ENCODE measurements around the gene ACCSL. TPM values are rescaled to one million over a fixed set of nuclear protein-coding genes. Genes with fewer than 3 reads are reported as not detected.

The ACCSL gene
- total and polyA plus RNA-seq, 2 donors (not counting 1 experiment from before 2014, with no cell fraction given), result not detected

DNA sequence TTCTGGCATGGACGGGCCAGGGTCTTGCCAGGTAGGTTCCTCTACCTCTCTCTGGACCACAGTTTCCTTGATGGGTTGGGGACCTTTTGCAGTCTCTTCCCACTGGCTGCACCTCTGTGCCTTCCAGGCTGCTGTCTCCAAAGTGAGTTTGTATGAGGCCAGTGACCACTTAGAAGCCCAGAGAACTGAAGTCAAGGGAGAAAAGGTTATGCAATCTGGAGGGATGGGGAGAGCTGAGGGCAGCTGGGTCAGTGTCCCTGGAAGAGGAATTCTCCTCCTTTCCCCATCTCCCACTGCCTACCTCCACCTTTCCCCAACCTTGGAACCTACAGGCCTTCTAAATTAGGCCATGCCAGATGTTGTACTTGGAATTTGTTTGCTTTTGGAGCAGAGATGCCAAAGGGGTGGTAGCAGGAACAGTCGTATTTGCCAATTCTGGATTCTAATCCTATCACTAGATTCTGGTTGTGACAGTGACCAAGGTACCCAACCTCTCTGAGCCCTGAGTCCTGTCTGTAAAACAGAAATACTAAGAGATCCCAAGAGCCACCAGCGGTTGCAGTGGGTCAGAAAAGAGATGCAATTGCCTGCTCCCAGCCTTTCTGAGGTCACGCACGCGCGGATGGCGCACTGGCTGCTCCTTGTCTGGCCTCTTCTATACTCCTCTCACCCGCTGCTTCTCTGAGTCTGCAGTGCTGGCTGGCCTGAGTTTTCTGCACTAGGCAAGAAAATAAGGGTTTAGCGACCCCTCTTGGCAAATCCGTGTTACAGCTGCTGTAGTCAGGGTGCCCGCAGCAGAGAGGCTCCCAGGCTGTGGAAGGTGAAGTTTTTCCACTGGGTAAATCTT lies 10.7 kb upstream of the ACCSL start:
- no peak overlapping the region for H3K9ac ChIP-seq (ENCODE audit: insufficient read depth, low read length)
- no peak overlapping the region for H3K27ac ChIP-seq (ENCODE audit: insufficient read depth, low read length)
- H3K27me3 ChIP-seq (ENCODE audit: control insufficient read depth, insufficient read depth, low read length), result no peaks in the 10 kb centered on the region
- H4K20me1 ChIP-seq (ENCODE audit: control insufficient read depth, extremely low read depth, insufficient read depth, low read length), result no peaks in the 10 kb centered on the region
- H3K4me2 ChIP-seq (ENCODE audit: extremely low read depth, insufficient read depth, low read length), result no peak overlapping the region
- no peak overlapping the region for H3K4me3 ChIP-seq (replicated peaks in 1 of 4; ENCODE audit: control extremely low read depth in 1 of 4, insufficient read depth in 1 of 4, low read depth in 3 of 4, low read length in 4 of 4)
- DNase-seq (ENCODE audit: low read depth in 2 of 2), result peak; percentile 73 to 89
- H3K36me3 ChIP-seq (ENCODE audit: control insufficient read depth, insufficient read depth, low read length), result no peaks in the 10 kb centered on the region
- H2AFZ ChIP-seq (ENCODE audit: low read length), result no peak overlapping the region
- H3K79me2 ChIP-seq (ENCODE audit: control insufficient read depth, insufficient read depth, low read length), result no peaks in the 10 kb centered on the region
- H3K4me1 ChIP-seq (ENCODE audit: control insufficient read depth, extremely low read depth, insufficient read depth, low read length), result peaks cover 3% of the 10 kb centered on the region
- no peaks in the 10 kb centered on the region for H3K9me3 ChIP-seq (ENCODE audit: control insufficient read depth, insufficient read depth, low read depth, low read length)
- TF ChIP-seq, protein P1, sequence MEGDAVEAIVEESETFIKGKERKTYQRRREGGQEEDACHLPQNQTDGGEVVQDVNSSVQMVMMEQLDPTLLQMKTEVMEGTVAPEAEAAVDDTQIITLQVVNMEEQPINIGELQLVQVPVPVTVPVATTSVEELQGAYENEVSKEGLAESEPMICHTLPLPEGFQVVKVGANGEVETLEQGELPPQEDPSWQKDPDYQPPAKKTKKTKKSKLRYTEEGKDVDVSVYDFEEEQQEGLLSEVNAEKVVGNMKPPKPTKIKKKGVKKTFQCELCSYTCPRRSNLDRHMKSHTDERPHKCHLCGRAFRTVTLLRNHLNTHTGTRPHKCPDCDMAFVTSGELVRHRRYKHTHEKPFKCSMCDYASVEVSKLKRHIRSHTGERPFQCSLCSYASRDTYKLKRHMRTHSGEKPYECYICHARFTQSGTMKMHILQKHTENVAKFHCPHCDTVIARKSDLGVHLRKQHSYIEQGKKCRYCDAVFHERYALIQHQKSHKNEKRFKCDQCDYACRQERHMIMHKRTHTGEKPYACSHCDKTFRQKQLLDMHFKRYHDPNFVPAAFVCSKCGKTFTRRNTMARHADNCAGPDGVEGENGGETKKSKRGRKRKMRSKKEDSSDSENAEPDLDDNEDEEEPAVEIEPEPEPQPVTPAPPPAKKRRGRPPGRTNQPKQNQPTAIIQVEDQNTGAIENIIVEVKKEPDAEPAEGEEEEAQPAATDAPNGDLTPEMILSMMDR (conservative IDR thresholded peaks at IDR 0.05 in 1 of 2, IDR thresholded peaks at IDR 0.05 in 1 of 2; ENCODE audit: low read depth in 1 of 2, low read length in 2 of 2), result peak; percentile 85 to 89
- TF ChIP-seq EZH2 (IDR thresholded peaks at IDR 0.05; ENCODE audit: low read length, missing control alignments), result no peak

DNA sequence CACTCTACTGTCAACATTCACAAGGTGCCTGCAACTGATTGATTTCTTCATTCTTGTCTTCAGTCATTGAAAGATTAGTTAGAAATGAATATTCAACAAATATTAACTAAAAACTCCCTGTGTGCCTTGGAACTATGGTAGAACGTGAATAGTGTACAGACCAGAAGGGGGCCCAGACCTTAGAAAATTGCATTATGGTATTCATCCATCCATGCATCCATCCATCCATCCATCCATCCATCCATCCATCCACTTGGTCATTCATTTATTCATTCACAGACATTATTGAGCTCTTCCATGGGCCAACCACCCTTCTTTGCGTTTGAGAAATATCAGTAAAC lies 10.2 kb upstream of the ACCSL start:
- Histone ChIP-seq H3K36me3 (ENCODE audit: control insufficient read depth, insufficient read depth, low read length) (no peaks in the 10 kb centered on the region), H3K79me2 (ENCODE audit: control insufficient read depth, insufficient read depth, low read length) (no peaks in the 10 kb centered on the region), H2AFZ (ENCODE audit: low read length) (no peak overlapping the region), H3K4me3 (replicated peaks in 1 of 4; ENCODE audit: control extremely low read depth in 1 of 4, insufficient read depth in 1 of 4, low read depth in 3 of 4, low read length in 4 of 4) (no peak overlapping the region), H3K9ac (ENCODE audit: insufficient read depth, low read length) (no peak overlapping the region), H3K27ac (ENCODE audit: insufficient read depth, low read length) (no peak overlapping the region), H3K4me2 (ENCODE audit: extremely low read depth, insufficient read depth, low read length) (no peak overlapping the region), H4K20me1 (ENCODE audit: control insufficient read depth, extremely low read depth, insufficient read depth, low read length) (no peaks in the 10 kb centered on the region), H3K9me3 (ENCODE audit: control insufficient read depth, insufficient read depth, low read depth, low read length) (no peaks in the 10 kb centered on the region), H3K27me3 (ENCODE audit: control insufficient read depth, insufficient read depth, low read length) (no peaks in the 10 kb centered on the region), H3K4me1 (ENCODE audit: control insufficient read depth, extremely low read depth, insufficient read depth, low read length) (peaks cover 2% of the 10 kb centered on the region)
- DNase-seq (ENCODE audit: low read depth in 2 of 2), result no peak
- no peak for TF ChIP-seq EZH2 (IDR thresholded peaks at IDR 0.05; ENCODE audit: low read length, missing control alignments)
- TF ChIP-seq, protein P1 (conservative IDR thresholded peaks at IDR 0.05 in 1 of 2, IDR thresholded peaks at IDR 0.05 in 1 of 2; ENCODE audit: low read depth in 1 of 2, low read length in 2 of 2), result no peak

DNA sequence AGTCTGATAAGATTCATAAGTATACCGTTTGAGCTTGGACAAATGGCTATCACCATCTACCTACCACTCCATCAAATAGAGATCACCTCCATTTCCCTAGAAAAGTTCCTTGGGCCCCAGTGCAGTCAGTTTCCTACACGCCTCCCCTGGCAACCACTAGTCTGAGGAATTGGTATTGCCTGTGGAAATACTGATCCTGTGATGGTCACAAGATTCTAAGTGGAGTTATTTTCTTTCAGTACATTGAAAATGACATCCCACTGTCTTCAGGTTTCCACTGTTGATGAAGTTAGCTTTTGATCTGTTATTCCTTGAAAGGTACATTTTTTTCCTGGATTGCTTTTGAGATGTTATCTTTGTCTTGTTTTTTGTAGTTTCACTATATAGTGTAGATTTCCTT lies 4.6 kb upstream of the ACCSL start:
- Histone ChIP-seq H3K36me3 (ENCODE audit: control insufficient read depth, insufficient read depth, low read length) (no peaks in the 10 kb centered on the region), H3K4me1 (ENCODE audit: control insufficient read depth, extremely low read depth, insufficient read depth, low read length) (no peaks in the 10 kb centered on the region), H3K4me2 (ENCODE audit: extremely low read depth, insufficient read depth, low read length) (no peak overlapping the region), H3K9me3 (ENCODE audit: control insufficient read depth, insufficient read depth, low read depth, low read length) (no peaks in the 10 kb centered on the region), H3K79me2 (ENCODE audit: control insufficient read depth, insufficient read depth, low read length) (no peaks in the 10 kb centered on the region), H3K27me3 (ENCODE audit: control insufficient read depth, insufficient read depth, low read length) (peaks cover 4% of the 10 kb centered on the region), H4K20me1 (ENCODE audit: control insufficient read depth, extremely low read depth, insufficient read depth, low read length) (no peaks in the 10 kb centered on the region), H2AFZ (ENCODE audit: low read length) (no peak overlapping the region), H3K9ac (ENCODE audit: insufficient read depth, low read length) (no peak overlapping the region), H3K4me3 (replicated peaks in 1 of 4; ENCODE audit: control extremely low read depth in 1 of 4, insufficient read depth in 1 of 4, low read depth in 3 of 4, low read length in 4 of 4) (no peak overlapping the region), H3K27ac (ENCODE audit: insufficient read depth, low read length) (no peak overlapping the region)
- TF ChIP-seq, protein P1 (conservative IDR thresholded peaks at IDR 0.05 in 1 of 2, IDR thresholded peaks at IDR 0.05 in 1 of 2; ENCODE audit: low read depth in 1 of 2, low read length in 2 of 2), result no peak
- no peak for TF ChIP-seq EZH2 (IDR thresholded peaks at IDR 0.05; ENCODE audit: low read length, missing control alignments)
- no peak for DNase-seq (ENCODE audit: low read depth in 2 of 2)

All from fibroblast of lung (primary cell).